HUES48 (cell line): ENCODE results near the gene AVEN.

Experiments used
- H3K27ac ChIP-seq: one replicate; pipeline ENCODE4 v1.7.0; 2013; ENCODE audit warnings: low read depth, low read length, inconsistent platforms
- H3K27me3 ChIP-seq: 2 replicates; pipeline ENCODE4 v1.6.1; 2013; ENCODE audit warnings: mild to moderate bottlenecking, low read length; ENCODE audit not compliant: control insufficient read depth, insufficient read depth
- H3K36me3 ChIP-seq: 2 replicates; pipeline ENCODE4 v1.6.1; 2013; ENCODE audit warnings: low read length; ENCODE audit not compliant: control insufficient read depth, insufficient read depth
- H3K4me1 ChIP-seq: 2 replicates; pipeline ENCODE4 v1.6.1; 2013; ENCODE audit warnings: mild to moderate bottlenecking, low read length; ENCODE audit not compliant: control insufficient read depth, insufficient read depth
- H3K4me3 ChIP-seq: 2 replicates; pipeline ENCODE4 v1.5.1; 2013; ENCODE audit warnings: mild to moderate bottlenecking, low read depth, low read length
- H3K9ac ChIP-seq: 2 replicates; pipeline ENCODE4 v1.6.1; 2013; ENCODE audit warnings: mild to moderate bottlenecking, low read depth, low read length, moderate library complexity
- H3K9me3 ChIP-seq: 2 replicates; pipeline ENCODE4 v1.6.1; 2013; ENCODE audit warnings: low read length; ENCODE audit not compliant: control insufficient read depth, insufficient read depth

The AVEN gene

GRCh38 chr15:34038871-34039789 lies at the start of gene AVEN:
Gene AVEN, minus strand, starts transcription at chr15:34039204. Its CDS starts 158 bp downstream, at chr15:34039046.
- Histone ChIP-seq H3K36me3 (no peaks in the 10 kb centered on the region), H3K4me1 (peaks cover 8% of the 10 kb centered on the region), H3K9ac (peak within 1 kb of the TSS; percentile 86), H3K27ac (peak within 1 kb of the TSS; percentile 91), H3K9me3 (no peaks in the 10 kb centered on the region), H3K27me3 (peaks cover 29% of the 10 kb centered on the region), H3K4me3 (peak within 1 kb of the TSS; percentile 80)

- peaks cover 54% of the 10 kb centered on the region for H3K36me3 ChIP-seq
- H3K9ac ChIP-seq: no peak overlapping the region
- no peaks in the 10 kb centered on the region for H3K9me3 ChIP-seq
- H3K4me1 ChIP-seq: no peaks in the 10 kb centered on the region
- no peak overlapping the region for H3K4me3 ChIP-seq
- H3K27me3 ChIP-seq: no peaks in the 10 kb centered on the region
- no peak overlapping the region for H3K27ac ChIP-seq
These were observed 46.7 kb upstream of the AVEN start for GRCh38 chr15:34085746-34086145.

GRCh38 chr15:34084086-34084485 lies 45.1 kb upstream of the AVEN start:
- Histone ChIP-seq H3K27me3 (no peaks in the 10 kb centered on the region), H3K4me1 (no peaks in the 10 kb centered on the region), H3K9me3 (no peaks in the 10 kb centered on the region), H3K9ac (no peak overlapping the region), H3K36me3 (peaks cover 43% of the 10 kb centered on the region), H3K27ac (no peak overlapping the region), H3K4me3 (no peak overlapping the region)

- H3K4me3 ChIP-seq: no peak overlapping the region
- no peaks in the 10 kb centered on the region for H3K27me3 ChIP-seq
- H3K9me3 ChIP-seq: no peaks in the 10 kb centered on the region
- no peak overlapping the region for H3K27ac ChIP-seq
- no peaks in the 10 kb centered on the region for H3K4me1 ChIP-seq
- peaks cover 13% of the 10 kb centered on the region for H3K36me3 ChIP-seq
- no peak overlapping the region for H3K9ac ChIP-seq
These were observed 40.9 kb upstream of the AVEN start for GRCh38 chr15:34079904-34080303.

GRCh38 chr15:34078900-34079299 lies 39.9 kb upstream of the AVEN start:
- Histone ChIP-seq H3K9ac (no peak overlapping the region), H3K9me3 (no peaks in the 10 kb centered on the region), H3K27ac (no peak overlapping the region), H3K4me3 (no peak overlapping the region), H3K4me1 (no peaks in the 10 kb centered on the region), H3K27me3 (no peaks in the 10 kb centered on the region), H3K36me3 (peaks cover 7% of the 10 kb centered on the region)

- Histone ChIP-seq H3K4me1 (no peaks in the 10 kb centered on the region), H3K4me3 (no peak overlapping the region), H3K9ac (no peak overlapping the region), H3K27ac (no peak overlapping the region), H3K36me3 (no peaks in the 10 kb centered on the region), H3K27me3 (no peaks in the 10 kb centered on the region), H3K9me3 (no peaks in the 10 kb centered on the region)
These were observed 37.8 kb upstream of the AVEN start for GRCh38 chr15:34076785-34077184.

GRCh38 chr15:34070003-34070402 lies 31.0 kb upstream of the AVEN start:
- H3K27me3 ChIP-seq: no peaks in the 10 kb centered on the region
- H3K4me3 ChIP-seq: no peak overlapping the region
- no peak overlapping the region for H3K9ac ChIP-seq
- no peaks in the 10 kb centered on the region for H3K4me1 ChIP-seq
- H3K9me3 ChIP-seq: no peaks in the 10 kb centered on the region
- H3K27ac ChIP-seq: no peak overlapping the region
- no peaks in the 10 kb centered on the region for H3K36me3 ChIP-seq

GRCh38 chr15:34065941-34066340 lies 26.9 kb upstream of the AVEN start:
- Histone ChIP-seq H3K9me3 (no peaks in the 10 kb centered on the region), H3K4me3 (no peak overlapping the region), H3K27me3 (no peaks in the 10 kb centered on the region), H3K36me3 (no peaks in the 10 kb centered on the region), H3K9ac (no peak overlapping the region), H3K4me1 (no peaks in the 10 kb centered on the region), H3K27ac (no peak overlapping the region)

- Histone ChIP-seq H3K27me3 (no peaks in the 10 kb centered on the region), H3K9ac (no peak overlapping the region), H3K4me3 (no peak overlapping the region), H3K27ac (no peak overlapping the region), H3K9me3 (no peaks in the 10 kb centered on the region), H3K36me3 (no peaks in the 10 kb centered on the region), H3K4me1 (no peaks in the 10 kb centered on the region)
These were observed 26.3 kb upstream of the AVEN start for GRCh38 chr15:34065261-34065660.

- H3K27ac ChIP-seq: no peak overlapping the region
- no peaks in the 10 kb centered on the region for H3K36me3 ChIP-seq
- H3K27me3 ChIP-seq: no peaks in the 10 kb centered on the region
- no peak overlapping the region for H3K9ac ChIP-seq
- H3K4me3 ChIP-seq: no peak overlapping the region
- H3K4me1 ChIP-seq: no peaks in the 10 kb centered on the region
- H3K9me3 ChIP-seq: no peaks in the 10 kb centered on the region
These were observed 25.4 kb upstream of the AVEN start for GRCh38 chr15:34064438-34064837.

GRCh38 chr15:34059946-34060345 lies 20.9 kb upstream of the AVEN start:
- Histone ChIP-seq H3K4me3 (no peak overlapping the region), H3K4me1 (no peaks in the 10 kb centered on the region), H3K27ac (no peak overlapping the region), H3K27me3 (no peaks in the 10 kb centered on the region), H3K36me3 (no peaks in the 10 kb centered on the region), H3K9ac (no peak overlapping the region), H3K9me3 (no peaks in the 10 kb centered on the region)
